Measurements from ENCODE around the gene TNS2. TPM values are rescaled to one million over a fixed set of nuclear protein-coding genes. Genes with fewer than 3 reads are reported as not detected.

The TNS2 gene
- total and polyA plus RNA-seq, 9 of the 15 experiments (the other 6 are each of a cell fraction or from before 2014, with no cell fraction given) = 0.28 to 3.1 (median 1.2) TPM; not detected in 1

DNA sequence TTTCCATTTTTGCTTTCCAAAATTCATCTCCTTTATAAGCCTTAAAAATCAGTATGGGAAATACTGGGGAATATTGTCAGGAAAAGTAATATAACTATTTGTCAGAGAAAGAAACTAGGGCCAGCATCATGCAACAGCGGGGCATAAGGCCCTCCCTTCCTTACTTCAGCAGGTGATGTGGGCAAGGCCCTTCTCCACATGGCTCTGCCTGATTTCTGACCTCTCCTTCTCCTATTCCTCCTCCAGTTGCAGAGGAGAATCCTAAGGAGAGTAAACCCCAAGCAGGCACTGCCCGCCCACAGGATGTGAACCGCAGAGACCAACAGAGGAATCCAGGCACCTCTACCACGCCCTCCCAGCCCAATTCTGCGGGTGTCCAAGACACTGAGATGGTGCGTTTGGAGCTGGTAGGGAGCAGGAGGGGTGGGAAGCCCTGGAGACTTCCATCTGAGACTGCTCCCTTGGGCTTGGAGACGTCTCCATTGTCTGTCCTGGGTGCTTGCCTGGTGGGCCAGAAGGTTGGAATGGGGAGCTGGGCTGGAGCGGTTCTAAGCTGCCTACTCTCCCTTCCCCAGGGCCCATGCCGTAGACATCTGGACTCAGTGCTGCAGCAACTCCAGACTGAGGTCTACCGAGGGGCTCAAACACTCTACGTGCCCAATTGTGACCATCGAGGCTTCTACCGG, 50.7 kb downstream of the TNS2 start:
- POLR2A ChIA-PET = interaction anchor here (1.4 kb wide), 1 partner anchor 10 kb away, joined by 4 read pairs; no protein-coding TSS in a partner anchor
- ATAC-seq = no peak
- no TSS peak for BruUV-seq (replicated peaks)

DNA sequence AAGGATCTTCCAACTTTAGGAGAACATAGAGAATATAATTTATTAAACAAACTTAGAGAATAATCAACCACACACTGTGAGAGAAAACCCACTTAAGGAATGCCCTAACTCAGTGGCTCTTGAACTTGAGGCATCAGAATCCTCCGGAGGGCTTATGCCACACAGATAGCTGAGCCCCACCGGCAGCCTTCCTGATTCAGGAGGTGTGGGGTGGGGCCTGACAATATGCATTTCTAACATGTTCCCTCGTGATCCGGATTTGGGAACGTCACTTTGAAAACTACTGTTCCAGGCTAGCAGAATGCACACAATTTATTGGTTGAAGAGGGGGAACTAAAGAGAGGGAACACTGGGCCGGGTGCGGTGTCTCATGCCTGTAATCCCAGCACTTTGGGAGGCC, 51.4 kb downstream of the TNS2 start:
- ATAC-seq (no peak), DNase-seq (ENCODE audit: extremely low read depth in 1 of 4, low spot score in 3 of 4) (peak in 1 of 4 experiments; percentile 0), FAIRE-seq (no peak)
- H3K79me2 ChIP-seq (ENCODE audit: control insufficient read depth, insufficient read depth, low read length) = no peaks in the 10 kb centered on the region
- intact Hi-C loops (cut with micrococcal nuclease) (no loop called here), in situ Hi-C loops (cut with MboI) (loop anchor here (5.0 kb wide), 1 partner anchor 34 kb away; no protein-coding TSS in a partner anchor)
- no peaks in the 10 kb centered on the region for H4K20me1 ChIP-seq (replicated peaks; ENCODE audit: control insufficient read depth, insufficient read depth, low read length)
- CTCF ChIA-PET (ENCODE audit: low intra/inter-chr PET ratio) = no interaction called here
- H3K27ac ChIP-seq (ENCODE audit: extremely low read depth, low read depth, low read length) = no peak overlapping the region
- peaks cover 6% of the 10 kb centered on the region for H3K9me1 ChIP-seq (ENCODE audit: control insufficient read depth, insufficient read depth, low read length)
- peak overlapping the region; percentile 54 for H2AFZ ChIP-seq (ENCODE audit: low read depth, low read length)
- no peaks in the 10 kb centered on the region for H3K36me3 ChIP-seq (ENCODE audit: control insufficient read depth, insufficient read depth, low read length)
- no peaks in the 10 kb centered on the region; a peak in 1 of 5 replicates for H3K27me3 ChIP-seq (ENCODE audit: control insufficient read depth in 2 of 2, insufficient read depth in 2 of 2, low read length in 2 of 2)
- POLR2A ChIA-PET = interaction anchor here (1.2 to 1.4 kb wide), 3 partner anchors 10 to 22 kb away, joined by 3 to 4 read pairs (median 3); partner anchors contain the start of gene SPRYD3
- H3K4me2 ChIP-seq (ENCODE audit: insufficient read depth, low read length) = no peak overlapping the region
- no peak overlapping the region for H3K4me3 ChIP-seq
- no peak overlapping the region for H3K9ac ChIP-seq (ENCODE audit: insufficient read depth in 1 of 2, low read depth in 2 of 2, low read length in 2 of 2)
- BruUV-seq (replicated peaks) = no TSS peak
- peaks cover 40 to 43% of the 10 kb centered on the region in 2 experiments for H3K4me1 ChIP-seq (replicated peaks in 1 of 2; ENCODE audit: control insufficient read depth in 2 of 2, insufficient read depth in 2 of 2, low read length in 2 of 2)
- no peaks in the 10 kb centered on the region for H3K9me3 ChIP-seq (replicated peaks; ENCODE audit: control insufficient read depth, insufficient read depth, low read depth, low read length)
- WGBS (ENCODE audit: insufficient coverage, low coverage, missing lambda C conversion rate) = 35% methylated on average over 5 of the region's 7 CpGs
- TF ChIP-seq, protein P1, sequence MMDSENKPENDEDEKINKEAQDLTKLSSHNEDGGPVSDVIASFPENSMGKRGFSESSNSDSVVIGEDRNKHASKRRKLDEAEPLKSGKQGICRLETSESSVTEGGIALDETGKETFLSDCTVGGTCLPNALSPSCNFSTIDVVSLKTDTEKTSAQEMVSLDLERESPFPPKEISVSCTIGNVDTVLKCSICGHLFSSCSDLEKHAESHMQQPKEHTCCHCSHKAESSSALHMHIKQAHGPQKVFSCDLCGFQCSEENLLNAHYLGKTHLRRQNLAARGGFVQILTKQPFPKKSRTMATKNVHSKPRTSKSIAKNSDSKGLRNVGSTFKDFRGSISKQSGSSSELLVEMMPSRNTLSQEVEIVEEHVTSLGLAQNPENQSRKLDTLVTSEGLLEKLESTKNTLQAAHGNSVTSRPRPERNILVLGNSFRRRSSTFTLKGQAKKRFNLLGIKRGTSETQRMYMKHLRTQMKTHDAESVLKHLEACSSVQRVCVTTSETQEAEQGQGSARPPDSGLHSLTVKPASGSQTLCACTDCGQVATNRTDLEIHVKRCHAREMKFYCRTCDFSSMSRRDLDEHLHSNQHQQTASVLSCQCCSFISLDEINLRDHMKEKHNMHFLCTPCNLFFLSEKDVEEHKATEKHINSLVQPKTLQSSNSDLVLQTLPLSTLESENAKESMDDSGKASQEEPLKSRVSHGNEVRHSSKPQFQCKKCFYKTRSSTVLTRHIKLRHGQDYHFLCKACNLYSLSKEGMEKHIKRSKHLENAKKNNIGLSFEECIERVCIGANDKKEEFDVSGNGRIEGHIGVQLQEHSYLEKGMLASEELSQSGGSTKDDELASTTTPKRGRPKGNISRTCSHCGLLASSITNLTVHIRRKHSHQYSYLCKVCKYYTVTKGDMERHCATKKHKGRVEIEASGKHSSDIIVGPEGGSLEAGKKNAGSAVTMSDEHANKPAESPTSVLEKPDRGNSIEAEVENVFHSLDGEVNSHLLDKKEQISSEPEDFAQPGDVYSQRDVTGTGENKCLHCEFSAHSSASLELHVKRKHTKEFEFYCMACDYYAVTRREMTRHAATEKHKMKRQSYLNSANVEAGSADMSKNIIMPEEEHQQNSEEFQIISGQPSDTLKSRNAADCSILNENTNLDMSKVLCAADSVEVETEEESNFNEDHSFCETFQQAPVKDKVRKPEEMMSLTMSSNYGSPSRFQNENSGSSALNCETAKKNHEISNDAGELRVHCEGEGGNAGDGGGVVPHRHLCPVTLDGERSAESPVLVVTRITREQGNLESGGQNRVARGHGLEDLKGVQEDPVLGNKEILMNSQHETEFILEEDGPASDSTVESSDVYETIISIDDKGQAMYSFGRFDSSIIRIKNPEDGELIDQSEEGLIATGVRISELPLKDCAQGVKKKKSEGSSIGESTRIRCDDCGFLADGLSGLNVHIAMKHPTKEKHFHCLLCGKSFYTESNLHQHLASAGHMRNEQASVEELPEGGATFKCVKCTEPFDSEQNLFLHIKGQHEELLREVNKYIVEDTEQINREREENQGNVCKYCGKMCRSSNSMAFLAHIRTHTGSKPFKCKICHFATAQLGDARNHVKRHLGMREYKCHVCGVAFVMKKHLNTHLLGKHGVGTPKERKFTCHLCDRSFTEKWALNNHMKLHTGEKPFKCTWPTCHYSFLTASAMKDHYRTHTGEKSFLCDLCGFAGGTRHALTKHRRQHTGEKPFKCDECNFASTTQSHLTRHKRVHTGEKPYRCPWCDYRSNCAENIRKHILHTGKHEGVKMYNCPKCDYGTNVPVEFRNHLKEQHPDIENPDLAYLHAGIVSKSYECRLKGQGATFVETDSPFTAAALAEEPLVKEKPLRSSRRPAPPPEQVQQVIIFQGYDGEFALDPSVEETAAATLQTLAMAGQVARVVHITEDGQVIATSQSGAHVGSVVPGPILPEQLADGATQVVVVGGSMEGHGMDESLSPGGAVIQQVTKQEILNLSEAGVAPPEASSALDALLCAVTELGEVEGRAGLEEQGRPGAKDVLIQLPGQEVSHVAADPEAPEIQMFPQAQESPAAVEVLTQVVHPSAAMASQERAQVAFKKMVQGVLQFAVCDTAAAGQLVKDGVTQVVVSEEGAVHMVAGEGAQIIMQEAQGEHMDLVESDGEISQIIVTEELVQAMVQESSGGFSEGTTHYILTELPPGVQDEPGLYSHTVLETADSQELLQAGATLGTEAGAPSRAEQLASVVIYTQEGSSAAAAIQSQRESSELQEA (IDR thresholded peaks at IDR 0.05; ENCODE audit: low read depth) = no peak
- TF ChIP-seq ELF4 (CRISPR knock-in tag; IDR thresholded peaks at IDR 0.05) = no peak
- no peak for TF ChIP-seq TAF1 (IDR thresholded peaks at IDR 0.05; ENCODE audit: control insufficient read depth, extremely low read depth, insufficient read depth, low read length, severe bottlenecking)

More for the DNA sequence above, 50.7 kb downstream of the TNS2 start:
- Histone ChIP-seq H2AFZ (ENCODE audit: low read depth, low read length) (peak overlapping the region; percentile 54), H3K36me3 (ENCODE audit: control insufficient read depth, insufficient read depth, low read length) (no peaks in the 10 kb centered on the region), H3K4me1 (replicated peaks in 1 of 2; ENCODE audit: control insufficient read depth in 2 of 2, insufficient read depth in 2 of 2, low read length in 2 of 2) (peaks cover 40 to 43% of the 10 kb centered on the region in 2 experiments), H3K9me1 (ENCODE audit: control insufficient read depth, insufficient read depth, low read length) (peaks cover 6% of the 10 kb centered on the region), H3K9me3 (replicated peaks; ENCODE audit: control insufficient read depth, insufficient read depth, low read depth, low read length) (no peaks in the 10 kb centered on the region), H3K4me2 (ENCODE audit: insufficient read depth, low read length) (no peak overlapping the region), H3K79me2 (ENCODE audit: control insufficient read depth, insufficient read depth, low read length) (no peaks in the 10 kb centered on the region), H3K27ac (ENCODE audit: extremely low read depth, low read depth, low read length) (no peak overlapping the region), H3K9ac (ENCODE audit: insufficient read depth in 1 of 2, low read depth in 2 of 2, low read length in 2 of 2) (peak overlapping the region in 1 of 2 experiments; percentile 67; a peak in 2 of 4 replicates), H4K20me1 (replicated peaks; ENCODE audit: control insufficient read depth, insufficient read depth, low read length) (no peaks in the 10 kb centered on the region), H3K4me3 (no peak overlapping the region), H3K27me3 (ENCODE audit: control insufficient read depth in 2 of 2, insufficient read depth in 2 of 2, low read length in 2 of 2) (no peaks in the 10 kb centered on the region; a peak in 1 of 5 replicates)
- no peak for TF ChIP-seq JUND (IDR thresholded peaks at IDR 0.05; ENCODE audit: borderline replicate concordance, low read depth, low read length)
- no peak for TF ChIP-seq JUND (tag; IDR thresholded peaks at IDR 0.05; ENCODE audit: borderline replicate concordance, low read depth, low read length)
- TF ChIP-seq, protein P2, sequence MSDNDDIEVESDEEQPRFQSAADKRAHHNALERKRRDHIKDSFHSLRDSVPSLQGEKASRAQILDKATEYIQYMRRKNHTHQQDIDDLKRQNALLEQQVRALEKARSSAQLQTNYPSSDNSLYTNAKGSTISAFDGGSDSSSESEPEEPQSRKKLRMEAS (CRISPR knock-in tag; IDR thresholded peaks at IDR 0.05) = 0 out of 2 replicates have a peak, but pooled peaks have one; percentile 19
- in situ Hi-C loops (cut with MboI) (loop anchor here (5.0 kb wide), 1 partner anchor 33 kb away; no protein-coding TSS in a partner anchor), intact Hi-C loops (cut with micrococcal nuclease) (no loop called here)
- no peak for FAIRE-seq
- no peak for DNase-seq (ENCODE audit: extremely low read depth in 1 of 4, low spot score in 3 of 4)
- CTCF ChIA-PET (ENCODE audit: low intra/inter-chr PET ratio) = no interaction called here
- 60% methylated on average over 12 of the region's 13 CpGs for WGBS (ENCODE audit: insufficient coverage, low coverage, missing lambda C conversion rate)
